ENCODE results near the gene NANS. TPM values are rescaled to one million over a fixed set of nuclear protein-coding genes. Genes with fewer than 3 reads are reported as not detected.

The NANS gene
- total RNA-seq, 1 experiment from 2014 or later = 57.9 TPM

DNA sequence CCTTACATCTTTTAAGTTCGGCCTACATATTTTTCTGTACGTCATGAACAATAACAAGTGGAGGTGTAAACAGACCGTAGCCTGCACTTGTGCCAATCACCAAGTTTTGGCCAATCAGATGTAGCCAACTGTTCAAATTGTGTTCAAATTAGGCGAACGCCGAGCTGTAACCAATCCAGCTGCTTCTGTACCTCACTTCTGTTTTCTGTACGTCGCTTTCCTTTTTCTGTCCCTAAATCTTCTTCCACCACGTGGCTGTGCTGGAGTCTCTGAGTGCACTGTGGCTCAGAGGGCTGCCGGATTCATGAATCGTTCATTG lies 36.0 kb downstream of the NANS start:
- DNase-seq (ENCODE audit: low spot score) (no peak), ATAC-seq (no peak)
- Mint-ChIP-seq H3K36me3 (peaks cover 15% of the 10 kb centered on the region), H3K4me1 (peaks cover 40% of the 10 kb centered on the region), H3K4me3 (no peak overlapping the region), H3K27ac (no peak overlapping the region), H3K9me3 (peaks cover 7% of the 10 kb centered on the region; the same call in 1 of the 2 replicates), H3K27me3 (ENCODE audit: low read depth) (peaks cover 15% of the 10 kb centered on the region)
- ChIA-PET POLR2A (interaction anchor here (0.6 to 1.5 kb wide), 3 partner anchors 17 to 84 kb away, joined by 3 to 4 read pairs (median 3); no protein-coding TSS in a partner anchor), CTCF (interaction anchor here (0.8 to 2.9 kb wide), 12 partner anchors 9 to 223 kb away, joined by 3 to 13 read pairs (median 5); partner anchors contain the start of genes NANS, TBC1D2 and TRIM14)
- TF ChIP-seq, protein P1, sequence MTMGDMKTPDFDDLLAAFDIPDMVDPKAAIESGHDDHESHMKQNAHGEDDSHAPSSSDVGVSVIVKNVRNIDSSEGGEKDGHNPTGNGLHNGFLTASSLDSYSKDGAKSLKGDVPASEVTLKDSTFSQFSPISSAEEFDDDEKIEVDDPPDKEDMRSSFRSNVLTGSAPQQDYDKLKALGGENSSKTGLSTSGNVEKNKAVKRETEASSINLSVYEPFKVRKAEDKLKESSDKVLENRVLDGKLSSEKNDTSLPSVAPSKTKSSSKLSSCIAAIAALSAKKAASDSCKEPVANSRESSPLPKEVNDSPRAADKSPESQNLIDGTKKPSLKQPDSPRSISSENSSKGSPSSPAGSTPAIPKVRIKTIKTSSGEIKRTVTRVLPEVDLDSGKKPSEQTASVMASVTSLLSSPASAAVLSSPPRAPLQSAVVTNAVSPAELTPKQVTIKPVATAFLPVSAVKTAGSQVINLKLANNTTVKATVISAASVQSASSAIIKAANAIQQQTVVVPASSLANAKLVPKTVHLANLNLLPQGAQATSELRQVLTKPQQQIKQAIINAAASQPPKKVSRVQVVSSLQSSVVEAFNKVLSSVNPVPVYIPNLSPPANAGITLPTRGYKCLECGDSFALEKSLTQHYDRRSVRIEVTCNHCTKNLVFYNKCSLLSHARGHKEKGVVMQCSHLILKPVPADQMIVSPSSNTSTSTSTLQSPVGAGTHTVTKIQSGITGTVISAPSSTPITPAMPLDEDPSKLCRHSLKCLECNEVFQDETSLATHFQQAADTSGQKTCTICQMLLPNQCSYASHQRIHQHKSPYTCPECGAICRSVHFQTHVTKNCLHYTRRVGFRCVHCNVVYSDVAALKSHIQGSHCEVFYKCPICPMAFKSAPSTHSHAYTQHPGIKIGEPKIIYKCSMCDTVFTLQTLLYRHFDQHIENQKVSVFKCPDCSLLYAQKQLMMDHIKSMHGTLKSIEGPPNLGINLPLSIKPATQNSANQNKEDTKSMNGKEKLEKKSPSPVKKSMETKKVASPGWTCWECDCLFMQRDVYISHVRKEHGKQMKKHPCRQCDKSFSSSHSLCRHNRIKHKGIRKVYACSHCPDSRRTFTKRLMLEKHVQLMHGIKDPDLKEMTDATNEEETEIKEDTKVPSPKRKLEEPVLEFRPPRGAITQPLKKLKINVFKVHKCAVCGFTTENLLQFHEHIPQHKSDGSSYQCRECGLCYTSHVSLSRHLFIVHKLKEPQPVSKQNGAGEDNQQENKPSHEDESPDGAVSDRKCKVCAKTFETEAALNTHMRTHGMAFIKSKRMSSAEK (CRISPR knock-in tag; IDR thresholded peaks at IDR 0.05; ENCODE audit: borderline replicate concordance) = no peak
- TF ChIP-seq, protein P2, sequence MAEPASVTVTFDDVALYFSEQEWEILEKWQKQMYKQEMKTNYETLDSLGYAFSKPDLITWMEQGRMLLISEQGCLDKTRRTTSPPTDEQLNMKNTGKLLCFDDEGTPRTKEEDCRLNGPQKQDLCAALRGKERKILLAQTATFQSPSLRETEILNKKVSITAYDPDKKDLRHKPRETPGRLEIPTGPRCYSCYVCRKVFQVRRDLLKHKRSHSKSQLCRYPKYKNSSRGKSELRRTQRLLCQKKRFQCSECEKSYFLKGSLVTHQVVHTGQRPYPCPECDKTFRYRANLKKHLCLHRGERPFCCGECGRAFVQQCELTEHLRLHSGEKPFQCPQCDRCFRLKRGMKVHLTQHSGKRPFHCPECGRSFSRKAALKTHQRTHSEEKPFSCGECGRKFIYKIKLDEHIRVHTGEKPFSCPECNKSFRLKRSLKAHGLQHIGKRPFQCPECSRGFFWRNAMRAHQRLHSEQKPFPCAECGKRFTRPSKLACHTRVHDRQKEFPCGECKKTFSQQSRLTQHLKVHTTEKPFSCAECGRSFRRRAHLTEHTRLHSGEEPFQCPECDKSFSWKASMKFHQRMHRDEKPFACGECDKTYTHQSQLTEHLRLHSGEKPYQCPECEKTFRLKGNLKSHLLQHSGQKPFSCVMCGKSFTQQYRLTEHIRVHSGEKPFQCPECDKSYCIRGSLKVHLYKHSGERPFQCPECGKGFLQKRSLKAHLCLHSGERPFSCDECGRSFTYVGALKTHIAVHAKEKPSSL (CRISPR knock-in tag; conservative IDR thresholded peaks at IDR 0.05) = no peak
- TF ChIP-seq IRF2 (CRISPR knock-in tag; IDR thresholded peaks at IDR 0.05; ENCODE audit: borderline replicate concordance, low read depth) = no peak
- TF ChIP-seq ELF4 (CRISPR knock-in tag; IDR thresholded peaks at IDR 0.05; ENCODE audit: low read depth) = no peak
- TF ChIP-seq, protein P3, sequence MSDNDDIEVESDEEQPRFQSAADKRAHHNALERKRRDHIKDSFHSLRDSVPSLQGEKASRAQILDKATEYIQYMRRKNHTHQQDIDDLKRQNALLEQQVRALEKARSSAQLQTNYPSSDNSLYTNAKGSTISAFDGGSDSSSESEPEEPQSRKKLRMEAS (CRISPR knock-in tag; IDR thresholded peaks at IDR 0.05) = no peak
- TF ChIP-seq, protein P4, sequence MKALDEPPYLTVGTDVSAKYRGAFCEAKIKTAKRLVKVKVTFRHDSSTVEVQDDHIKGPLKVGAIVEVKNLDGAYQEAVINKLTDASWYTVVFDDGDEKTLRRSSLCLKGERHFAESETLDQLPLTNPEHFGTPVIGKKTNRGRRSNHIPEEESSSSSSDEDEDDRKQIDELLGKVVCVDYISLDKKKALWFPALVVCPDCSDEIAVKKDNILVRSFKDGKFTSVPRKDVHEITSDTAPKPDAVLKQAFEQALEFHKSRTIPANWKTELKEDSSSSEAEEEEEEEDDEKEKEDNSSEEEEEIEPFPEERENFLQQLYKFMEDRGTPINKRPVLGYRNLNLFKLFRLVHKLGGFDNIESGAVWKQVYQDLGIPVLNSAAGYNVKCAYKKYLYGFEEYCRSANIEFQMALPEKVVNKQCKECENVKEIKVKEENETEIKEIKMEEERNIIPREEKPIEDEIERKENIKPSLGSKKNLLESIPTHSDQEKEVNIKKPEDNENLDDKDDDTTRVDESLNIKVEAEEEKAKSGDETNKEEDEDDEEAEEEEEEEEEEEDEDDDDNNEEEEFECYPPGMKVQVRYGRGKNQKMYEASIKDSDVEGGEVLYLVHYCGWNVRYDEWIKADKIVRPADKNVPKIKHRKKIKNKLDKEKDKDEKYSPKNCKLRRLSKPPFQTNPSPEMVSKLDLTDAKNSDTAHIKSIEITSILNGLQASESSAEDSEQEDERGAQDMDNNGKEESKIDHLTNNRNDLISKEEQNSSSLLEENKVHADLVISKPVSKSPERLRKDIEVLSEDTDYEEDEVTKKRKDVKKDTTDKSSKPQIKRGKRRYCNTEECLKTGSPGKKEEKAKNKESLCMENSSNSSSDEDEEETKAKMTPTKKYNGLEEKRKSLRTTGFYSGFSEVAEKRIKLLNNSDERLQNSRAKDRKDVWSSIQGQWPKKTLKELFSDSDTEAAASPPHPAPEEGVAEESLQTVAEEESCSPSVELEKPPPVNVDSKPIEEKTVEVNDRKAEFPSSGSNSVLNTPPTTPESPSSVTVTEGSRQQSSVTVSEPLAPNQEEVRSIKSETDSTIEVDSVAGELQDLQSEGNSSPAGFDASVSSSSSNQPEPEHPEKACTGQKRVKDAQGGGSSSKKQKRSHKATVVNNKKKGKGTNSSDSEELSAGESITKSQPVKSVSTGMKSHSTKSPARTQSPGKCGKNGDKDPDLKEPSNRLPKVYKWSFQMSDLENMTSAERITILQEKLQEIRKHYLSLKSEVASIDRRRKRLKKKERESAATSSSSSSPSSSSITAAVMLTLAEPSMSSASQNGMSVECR (CRISPR knock-in tag; IDR thresholded peaks at IDR 0.05; ENCODE audit: borderline replicate concordance) = no peak
- TF ChIP-seq, protein P5, sequence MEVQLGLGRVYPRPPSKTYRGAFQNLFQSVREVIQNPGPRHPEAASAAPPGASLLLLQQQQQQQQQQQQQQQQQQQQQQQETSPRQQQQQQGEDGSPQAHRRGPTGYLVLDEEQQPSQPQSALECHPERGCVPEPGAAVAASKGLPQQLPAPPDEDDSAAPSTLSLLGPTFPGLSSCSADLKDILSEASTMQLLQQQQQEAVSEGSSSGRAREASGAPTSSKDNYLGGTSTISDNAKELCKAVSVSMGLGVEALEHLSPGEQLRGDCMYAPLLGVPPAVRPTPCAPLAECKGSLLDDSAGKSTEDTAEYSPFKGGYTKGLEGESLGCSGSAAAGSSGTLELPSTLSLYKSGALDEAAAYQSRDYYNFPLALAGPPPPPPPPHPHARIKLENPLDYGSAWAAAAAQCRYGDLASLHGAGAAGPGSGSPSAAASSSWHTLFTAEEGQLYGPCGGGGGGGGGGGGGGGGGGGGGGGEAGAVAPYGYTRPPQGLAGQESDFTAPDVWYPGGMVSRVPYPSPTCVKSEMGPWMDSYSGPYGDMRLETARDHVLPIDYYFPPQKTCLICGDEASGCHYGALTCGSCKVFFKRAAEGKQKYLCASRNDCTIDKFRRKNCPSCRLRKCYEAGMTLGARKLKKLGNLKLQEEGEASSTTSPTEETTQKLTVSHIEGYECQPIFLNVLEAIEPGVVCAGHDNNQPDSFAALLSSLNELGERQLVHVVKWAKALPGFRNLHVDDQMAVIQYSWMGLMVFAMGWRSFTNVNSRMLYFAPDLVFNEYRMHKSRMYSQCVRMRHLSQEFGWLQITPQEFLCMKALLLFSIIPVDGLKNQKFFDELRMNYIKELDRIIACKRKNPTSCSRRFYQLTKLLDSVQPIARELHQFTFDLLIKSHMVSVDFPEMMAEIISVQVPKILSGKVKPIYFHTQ (CRISPR knock-in tag; IDR thresholded peaks at IDR 0.05) = no peak
- no peak for TF ChIP-seq ZNF416 (CRISPR knock-in tag; IDR thresholded peaks at IDR 0.05)
- no peak for TF ChIP-seq ETV6 (CRISPR knock-in tag; IDR thresholded peaks at IDR 0.05)
- TF ChIP-seq, protein P6, sequence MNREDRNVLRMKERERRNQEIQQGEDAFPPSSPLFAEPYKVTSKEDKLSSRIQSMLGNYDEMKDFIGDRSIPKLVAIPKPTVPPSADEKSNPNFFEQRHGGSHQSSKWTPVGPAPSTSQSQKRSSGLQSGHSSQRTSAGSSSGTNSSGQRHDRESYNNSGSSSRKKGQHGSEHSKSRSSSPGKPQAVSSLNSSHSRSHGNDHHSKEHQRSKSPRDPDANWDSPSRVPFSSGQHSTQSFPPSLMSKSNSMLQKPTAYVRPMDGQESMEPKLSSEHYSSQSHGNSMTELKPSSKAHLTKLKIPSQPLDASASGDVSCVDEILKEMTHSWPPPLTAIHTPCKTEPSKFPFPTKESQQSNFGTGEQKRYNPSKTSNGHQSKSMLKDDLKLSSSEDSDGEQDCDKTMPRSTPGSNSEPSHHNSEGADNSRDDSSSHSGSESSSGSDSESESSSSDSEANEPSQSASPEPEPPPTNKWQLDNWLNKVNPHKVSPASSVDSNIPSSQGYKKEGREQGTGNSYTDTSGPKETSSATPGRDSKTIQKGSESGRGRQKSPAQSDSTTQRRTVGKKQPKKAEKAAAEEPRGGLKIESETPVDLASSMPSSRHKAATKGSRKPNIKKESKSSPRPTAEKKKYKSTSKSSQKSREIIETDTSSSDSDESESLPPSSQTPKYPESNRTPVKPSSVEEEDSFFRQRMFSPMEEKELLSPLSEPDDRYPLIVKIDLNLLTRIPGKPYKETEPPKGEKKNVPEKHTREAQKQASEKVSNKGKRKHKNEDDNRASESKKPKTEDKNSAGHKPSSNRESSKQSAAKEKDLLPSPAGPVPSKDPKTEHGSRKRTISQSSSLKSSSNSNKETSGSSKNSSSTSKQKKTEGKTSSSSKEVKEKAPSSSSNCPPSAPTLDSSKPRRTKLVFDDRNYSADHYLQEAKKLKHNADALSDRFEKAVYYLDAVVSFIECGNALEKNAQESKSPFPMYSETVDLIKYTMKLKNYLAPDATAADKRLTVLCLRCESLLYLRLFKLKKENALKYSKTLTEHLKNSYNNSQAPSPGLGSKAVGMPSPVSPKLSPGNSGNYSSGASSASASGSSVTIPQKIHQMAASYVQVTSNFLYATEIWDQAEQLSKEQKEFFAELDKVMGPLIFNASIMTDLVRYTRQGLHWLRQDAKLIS (CRISPR knock-in tag; IDR thresholded peaks at IDR 0.05; ENCODE audit: borderline replicate concordance) = no peak
- TF ChIP-seq, protein P7, sequence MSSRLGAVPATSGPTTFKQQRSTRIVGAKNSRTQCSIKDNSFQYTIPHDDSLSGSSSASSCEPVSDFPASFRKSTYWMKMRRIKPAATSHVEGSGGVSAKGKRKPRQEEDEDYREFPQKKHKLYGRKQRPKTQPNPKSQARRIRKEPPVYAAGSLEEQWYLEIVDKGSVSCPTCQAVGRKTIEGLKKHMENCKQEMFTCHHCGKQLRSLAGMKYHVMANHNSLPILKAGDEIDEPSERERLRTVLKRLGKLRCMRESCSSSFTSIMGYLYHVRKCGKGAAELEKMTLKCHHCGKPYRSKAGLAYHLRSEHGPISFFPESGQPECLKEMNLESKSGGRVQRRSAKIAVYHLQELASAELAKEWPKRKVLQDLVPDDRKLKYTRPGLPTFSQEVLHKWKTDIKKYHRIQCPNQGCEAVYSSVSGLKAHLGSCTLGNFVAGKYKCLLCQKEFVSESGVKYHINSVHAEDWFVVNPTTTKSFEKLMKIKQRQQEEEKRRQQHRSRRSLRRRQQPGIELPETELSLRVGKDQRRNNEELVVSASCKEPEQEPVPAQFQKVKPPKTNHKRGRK (CRISPR knock-in tag; IDR thresholded peaks at IDR 0.05; ENCODE audit: borderline replicate concordance) = no peak
- TF ChIP-seq, protein P8, sequence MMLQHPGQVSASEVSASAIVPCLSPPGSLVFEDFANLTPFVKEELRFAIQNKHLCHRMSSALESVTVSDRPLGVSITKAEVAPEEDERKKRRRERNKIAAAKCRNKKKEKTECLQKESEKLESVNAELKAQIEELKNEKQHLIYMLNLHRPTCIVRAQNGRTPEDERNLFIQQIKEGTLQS (CRISPR knock-in tag; conservative IDR thresholded peaks at IDR 0.05) = no peak
- TF ChIP-seq OVOL2 (CRISPR knock-in tag; IDR thresholded peaks at IDR 0.05; ENCODE audit: borderline replicate concordance) = no peak
- TF ChIP-seq JAZF1 (CRISPR knock-in tag; IDR thresholded peaks at IDR 0.05) = no peak
- TF ChIP-seq, protein P9, sequence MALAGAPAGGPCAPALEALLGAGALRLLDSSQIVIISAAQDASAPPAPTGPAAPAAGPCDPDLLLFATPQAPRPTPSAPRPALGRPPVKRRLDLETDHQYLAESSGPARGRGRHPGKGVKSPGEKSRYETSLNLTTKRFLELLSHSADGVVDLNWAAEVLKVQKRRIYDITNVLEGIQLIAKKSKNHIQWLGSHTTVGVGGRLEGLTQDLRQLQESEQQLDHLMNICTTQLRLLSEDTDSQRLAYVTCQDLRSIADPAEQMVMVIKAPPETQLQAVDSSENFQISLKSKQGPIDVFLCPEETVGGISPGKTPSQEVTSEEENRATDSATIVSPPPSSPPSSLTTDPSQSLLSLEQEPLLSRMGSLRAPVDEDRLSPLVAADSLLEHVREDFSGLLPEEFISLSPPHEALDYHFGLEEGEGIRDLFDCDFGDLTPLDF (CRISPR knock-in tag; IDR thresholded peaks at IDR 0.05) = no peak
